Measurements from ENCODE around the gene PROS1.
"Not testable (repeated sequence)": the region's sequence is repeated elsewhere in the genome, so short reads cannot be mapped to it uniquely, and the experiment has no call there.

PROS1 gene

GRCh38 chr3:93855401-93855800 lies 118.3 kb downstream of the PROS1 start:
- no peaks in the 10 kb centered on the region for H3K36me3 ChIP-seq (replicated peaks)
- in situ Hi-C loops (cut with HindIII; ENCODE audit: low pct_ligation_motif_present, low sequenced_read_pairs) = no loop called here
- no peak overlapping the region for H3K4me3 ChIP-seq (ENCODE audit: low read depth, low read length)
- no peak overlapping the region for H3K27ac ChIP-seq
- DNase-seq = no peak
- no peaks in the 10 kb centered on the region for H3K27me3 ChIP-seq (replicated peaks)
- TF ChIP-seq CTCF (IDR thresholded peaks at IDR 0.05; ENCODE audit: low read depth, low read length, missing control alignments) = no peak

GRCh38 chr3:93852228-93852627 lies 121.5 kb downstream of the PROS1 start:
- DNase-seq; H3K36me3 ChIP-seq (replicated peaks); in situ Hi-C loops (cut with HindIII; ENCODE audit: low pct_ligation_motif_present, low sequenced_read_pairs); H3K27ac ChIP-seq; H3K27me3 ChIP-seq (replicated peaks); H3K4me3 ChIP-seq (ENCODE audit: low read depth, low read length): not testable (repeated sequence)

GRCh38 chr3:93843981-93844380 lies 129.7 kb downstream of the PROS1 start:
- peak; percentile 88 for DNase-seq

GRCh38 chr3:93839193-93839592 lies 134.5 kb downstream of the PROS1 start:
- DNase-seq; H3K4me3 ChIP-seq (ENCODE audit: low read depth, low read length); H3K36me3 ChIP-seq (replicated peaks); H3K27ac ChIP-seq; H3K27me3 ChIP-seq (replicated peaks); in situ Hi-C loops (cut with HindIII; ENCODE audit: low pct_ligation_motif_present, low sequenced_read_pairs): not testable (repeated sequence)

More at GRCh38 chr3:93843981-93844380, 129.7 kb downstream of the PROS1 start:
- Histone ChIP-seq H3K4me3 (ENCODE audit: low read depth, low read length) (no peak overlapping the region), H3K27ac (peak overlapping the region; percentile 35), H3K36me3 (replicated peaks) (no peaks in the 10 kb centered on the region), H3K27me3 (replicated peaks) (no peaks in the 10 kb centered on the region)
- in situ Hi-C loops (cut with HindIII; ENCODE audit: low pct_ligation_motif_present, low sequenced_read_pairs) = no loop called here
- TF ChIP-seq CTCF (IDR thresholded peaks at IDR 0.05; ENCODE audit: low read depth, low read length, missing control alignments) = no peak
